ENCODE data around the gene SEMG2. TPM values are rescaled to one million over a fixed set of nuclear protein-coding genes. Genes with fewer than 3 reads are reported as not detected.

The SEMG2 gene
- total RNA-seq, 3 donors from 2014 or later = not detected

- ATAC-seq (no peak), DNase-seq (no peak)
- Histone ChIP-seq H3K9me3 (peaks cover 4% of the 10 kb centered on the region), H3K36me3 (ENCODE audit: low read depth) (no peaks in the 10 kb centered on the region), H3K4me1 (ENCODE audit: low read depth) (no peaks in the 10 kb centered on the region), H3K4me3 (no peak overlapping the region)
- no peak for TF ChIP-seq CTCF (IDR thresholded peaks at IDR 0.05)
- intact Hi-C loops (cut with DNase I, micrococcal nuclease) = no loop called here
These were observed 9.5 kb downstream of the SEMG2 start for GRCh38 chr20:45230631-45231030.

GRCh38 chr20:45235995-45236394, 14.8 kb downstream of the SEMG2 start:
- peak; percentile 70 for ATAC-seq
- Histone ChIP-seq H3K4me3 (no peak overlapping the region), H3K36me3 (ENCODE audit: low read depth) (no peaks in the 10 kb centered on the region), H3K4me1 (ENCODE audit: low read depth) (no peaks in the 10 kb centered on the region), H3K9me3 (peaks cover 4% of the 10 kb centered on the region)
- intact Hi-C loops (cut with DNase I, micrococcal nuclease) = no loop called here
- peak in 1 of 3 donors; percentile 35 for DNase-seq
- TF ChIP-seq CTCF (IDR thresholded peaks at IDR 0.05) = no peak

- Histone ChIP-seq H3K4me3 (no peak overlapping the region), H3K9me3 (peaks cover 4% of the 10 kb centered on the region), H3K36me3 (ENCODE audit: low read depth) (no peaks in the 10 kb centered on the region), H3K4me1 (ENCODE audit: low read depth) (no peaks in the 10 kb centered on the region)
- TF ChIP-seq CTCF (IDR thresholded peaks at IDR 0.05) = no peak
- intact Hi-C loops (cut with DNase I, micrococcal nuclease) = no loop called here
- no peak for ATAC-seq
- no peak for DNase-seq
These were observed 17.0 kb downstream of the SEMG2 start for GRCh38 chr20:45238139-45238538.

- Histone ChIP-seq H3K9me3 (no peaks in the 10 kb centered on the region), H3K36me3 (ENCODE audit: low read depth) (no peaks in the 10 kb centered on the region), H3K4me1 (ENCODE audit: low read depth) (no peaks in the 10 kb centered on the region), H3K4me3 (no peak overlapping the region)
- DNase-seq (no peak), ATAC-seq (no peak)
- intact Hi-C loops (cut with DNase I, micrococcal nuclease) = no loop called here
- TF ChIP-seq CTCF (IDR thresholded peaks at IDR 0.05) = no peak
These were observed 24.9 kb downstream of the SEMG2 start for GRCh38 chr20:45246109-45246508.

GRCh38 chr20:45247865-45248264, 26.7 kb downstream of the SEMG2 start:
- Histone ChIP-seq H3K9me3 (no peaks in the 10 kb centered on the region), H3K36me3 (ENCODE audit: low read depth) (no peaks in the 10 kb centered on the region), H3K4me3 (no peak overlapping the region), H3K4me1 (ENCODE audit: low read depth) (no peaks in the 10 kb centered on the region)
- TF ChIP-seq CTCF (IDR thresholded peaks at IDR 0.05) = no peak
- ATAC-seq = no peak
- intact Hi-C loops (cut with DNase I, micrococcal nuclease) = no loop called here
- no peak for DNase-seq

GRCh38 chr20:45248609-45249008, 27.4 kb downstream of the SEMG2 start:
- no peaks in the 10 kb centered on the region for H3K4me1 ChIP-seq (ENCODE audit: low read depth)
- no peak overlapping the region for H3K4me3 ChIP-seq
- no peak for ATAC-seq
- intact Hi-C loops (cut with DNase I, micrococcal nuclease) = no loop called here
- no peaks in the 10 kb centered on the region for H3K36me3 ChIP-seq (ENCODE audit: low read depth)
- H3K9me3 ChIP-seq = no peaks in the 10 kb centered on the region
- TF ChIP-seq CTCF (IDR thresholded peaks at IDR 0.05) = no peak
- no peak for DNase-seq

Data from mucosa of descending colon (tissue), 3 donors.